GM18517 (cell line): ENCODE data around the gene YBX1.

Experiments used
- ATAC-seq: cut with Tn5 transposase; IDR thresholded peaks from one replicate; pipeline ENCODE4 v1.9.1; 2021; ENCODE audit warnings: mild to moderate bottlenecking, moderate library complexity; ENCODE audit not compliant: unreplicated experiment

YBX1 gene

GRCh38 chr1:42734201-42735035 lies 52.2 kb downstream of the YBX1 start:
- ATAC-seq = no peak

GRCh38 chr1:42735056-42735455 lies 52.8 kb downstream of the YBX1 start:
- no peak for ATAC-seq

DNA sequence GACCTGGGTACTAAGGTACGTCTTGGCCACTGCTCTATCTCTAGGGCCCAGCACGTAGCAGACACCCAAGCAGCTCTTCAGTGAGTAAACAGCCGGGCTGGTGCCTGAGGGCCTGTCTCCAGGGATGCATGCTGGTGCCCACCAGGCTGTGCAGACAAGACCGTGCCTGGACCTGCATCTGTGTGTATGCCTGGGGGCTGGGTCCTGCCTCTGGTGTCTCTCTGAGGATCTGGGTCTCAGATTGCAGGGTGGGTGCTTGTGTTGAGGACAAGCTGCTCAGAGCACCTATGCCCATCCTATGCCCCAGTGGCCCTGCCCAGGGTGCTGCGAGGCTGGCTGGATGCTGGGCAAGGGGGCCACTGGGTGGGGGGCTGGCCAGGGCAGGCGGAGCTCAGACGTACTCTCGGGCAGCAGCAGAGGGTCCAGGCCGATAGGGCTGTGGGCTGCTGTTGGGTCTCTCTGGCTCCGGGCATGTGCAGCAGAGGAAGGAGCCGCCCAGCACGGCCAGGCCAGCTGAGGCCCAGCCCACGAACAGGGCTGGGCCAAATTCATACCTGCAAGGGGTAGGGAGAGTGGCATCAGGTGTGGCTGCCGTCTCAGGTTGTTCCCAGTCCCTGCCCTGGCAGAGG lies 53.4 kb downstream of the YBX1 start:
- no peak for ATAC-seq

DNA sequence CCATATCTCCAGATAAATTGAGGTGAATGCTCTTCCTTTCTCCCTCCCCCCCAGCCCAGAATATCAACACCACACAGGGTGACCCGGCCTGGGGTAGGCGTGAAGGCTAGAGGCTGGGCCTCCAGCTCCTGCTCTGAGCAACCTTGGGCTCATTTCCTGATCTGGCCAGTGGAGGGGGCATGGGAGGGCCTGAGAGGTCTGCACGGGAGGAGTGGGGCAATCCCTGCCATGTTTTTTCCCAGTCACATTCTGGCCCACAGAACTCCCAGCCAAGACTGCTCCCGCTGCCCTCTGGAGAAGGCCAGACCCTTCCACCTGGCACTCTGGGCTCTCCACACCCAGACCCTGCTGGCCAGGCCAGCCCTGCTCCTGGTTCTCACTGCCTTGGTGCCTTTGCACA lies 53.9 kb downstream of the YBX1 start:
- ATAC-seq = no peak

GRCh38 chr1:42736571-42737200 lies 54.5 kb downstream of the YBX1 start:
- no peak for ATAC-seq

DNA sequence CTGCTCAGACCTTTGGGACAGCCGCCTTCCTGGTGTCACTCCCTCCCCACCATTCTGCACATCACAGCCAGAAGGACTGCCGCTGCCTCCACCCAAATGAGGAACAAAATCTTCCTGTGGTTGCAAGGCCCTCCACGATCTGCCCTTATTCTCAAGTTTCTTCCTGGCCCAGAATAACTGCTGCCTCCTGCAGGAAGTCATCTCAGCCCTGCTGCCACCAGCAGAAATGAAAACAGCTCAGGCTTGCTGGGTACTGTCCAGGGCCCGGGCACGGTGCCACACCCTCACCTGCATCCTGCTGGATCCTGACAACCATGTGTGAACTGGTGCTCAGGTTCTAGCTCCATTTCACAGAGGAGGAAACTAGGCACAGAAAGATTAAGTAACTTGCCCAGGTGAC lies 55.0 kb downstream of the YBX1 start:
- no peak for ATAC-seq

GRCh38 chr1:42737986-42738677 lies 55.9 kb downstream of the YBX1 start:
- no peak for ATAC-seq

DNA sequence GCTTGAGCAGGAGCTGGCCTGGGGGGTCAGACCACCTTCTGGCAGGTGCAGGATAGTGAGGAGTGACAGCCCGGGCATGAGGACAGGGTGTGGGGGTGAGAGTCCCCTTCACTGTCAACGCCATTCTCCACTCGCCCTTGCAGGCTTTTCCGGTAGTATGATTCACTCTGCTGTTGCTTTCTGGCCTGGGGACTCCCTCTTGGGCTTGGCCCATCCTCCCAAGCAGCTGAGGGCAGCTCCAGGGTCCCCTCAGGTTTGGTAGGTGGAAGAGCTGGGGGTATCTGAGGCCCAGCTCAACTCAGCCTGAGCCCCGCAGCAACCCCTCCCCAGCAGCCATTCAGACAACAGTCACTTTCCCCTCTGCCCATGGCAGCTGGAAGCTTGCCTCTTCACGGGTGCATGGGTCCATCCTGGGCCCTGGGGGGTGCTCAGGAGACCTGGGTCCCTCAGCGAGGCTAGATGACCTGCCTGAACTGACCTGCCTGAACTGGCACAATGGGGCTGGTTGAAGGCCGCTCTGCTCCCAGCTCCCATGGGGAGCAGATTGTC lies 56.5 kb downstream of the YBX1 start:
- no peak for ATAC-seq

GRCh38 chr1:42739753-42740700 lies 57.8 kb downstream of the YBX1 start, which contains the start of gene CLDN19:
Gene CLDN19, minus strand, starts transcription at chr1:42740236. Its CDS starts 173 bp downstream, at chr1:42740063.
- no peak for ATAC-seq

DNA sequence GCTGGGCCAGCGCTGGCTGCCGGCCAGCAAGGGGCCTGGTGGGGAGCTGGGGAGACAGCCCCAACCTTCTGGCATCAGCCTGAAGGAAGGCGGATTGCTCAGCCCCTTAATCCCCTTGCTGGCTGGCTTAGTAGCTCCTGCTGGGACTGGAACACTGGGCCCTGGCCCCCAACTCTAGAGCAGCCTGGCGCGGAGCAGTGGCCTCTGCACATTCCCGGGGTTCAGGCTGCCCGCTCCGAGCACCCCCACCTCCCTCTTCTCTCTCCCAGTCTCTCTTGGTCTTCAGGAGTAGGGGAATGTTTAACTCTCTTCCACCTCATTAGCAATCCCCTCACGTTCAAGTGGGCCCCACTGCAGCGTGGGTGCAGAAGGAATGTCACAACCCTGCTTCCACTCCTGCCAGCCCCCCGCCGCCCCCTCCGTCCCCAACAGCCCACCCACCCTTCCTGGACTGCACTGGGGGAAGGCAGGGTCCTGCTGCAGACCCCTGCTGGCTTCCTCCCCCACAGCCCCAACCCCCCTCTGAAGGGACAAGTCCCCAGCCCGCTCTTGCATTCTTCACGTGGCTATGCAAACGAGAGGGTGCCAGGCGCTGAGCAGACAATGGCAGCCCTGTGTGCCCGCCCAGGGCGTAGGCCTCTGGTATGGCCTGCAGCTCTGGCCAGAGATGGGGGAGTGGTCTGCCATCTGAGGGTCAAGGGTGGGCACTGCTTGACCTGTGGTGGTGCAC lies 58.8 kb downstream of the YBX1 start:
- ATAC-seq = no peak

- ATAC-seq = no peak
Measured at GRCh38 chr1:42741706-42742105, 59.5 kb downstream of the YBX1 start.

DNA sequence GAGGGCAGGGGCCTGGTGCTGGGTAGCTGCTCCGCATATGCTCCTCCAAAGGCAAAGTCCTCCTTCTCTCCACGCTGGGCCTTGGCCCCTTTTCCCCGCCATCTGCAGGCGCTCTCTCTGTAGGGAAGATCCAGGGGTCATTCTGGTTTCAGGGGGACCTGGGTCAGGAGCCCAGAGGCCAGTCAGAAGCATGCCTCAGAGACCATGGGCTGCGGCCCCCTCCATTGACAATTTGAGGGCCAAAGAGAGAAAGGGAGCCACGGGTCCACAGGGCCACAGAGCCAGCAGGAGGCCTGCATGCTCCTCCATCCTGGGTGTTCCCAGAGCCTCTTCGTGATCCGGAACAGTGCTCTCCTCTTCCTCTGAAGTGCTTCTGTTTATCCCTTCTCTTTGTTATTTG lies 59.9 kb downstream of the YBX1 start:
- ATAC-seq = no peak

GRCh38 chr1:42742617-42743316 lies 60.5 kb downstream of the YBX1 start:
- no peak for ATAC-seq

DNA sequence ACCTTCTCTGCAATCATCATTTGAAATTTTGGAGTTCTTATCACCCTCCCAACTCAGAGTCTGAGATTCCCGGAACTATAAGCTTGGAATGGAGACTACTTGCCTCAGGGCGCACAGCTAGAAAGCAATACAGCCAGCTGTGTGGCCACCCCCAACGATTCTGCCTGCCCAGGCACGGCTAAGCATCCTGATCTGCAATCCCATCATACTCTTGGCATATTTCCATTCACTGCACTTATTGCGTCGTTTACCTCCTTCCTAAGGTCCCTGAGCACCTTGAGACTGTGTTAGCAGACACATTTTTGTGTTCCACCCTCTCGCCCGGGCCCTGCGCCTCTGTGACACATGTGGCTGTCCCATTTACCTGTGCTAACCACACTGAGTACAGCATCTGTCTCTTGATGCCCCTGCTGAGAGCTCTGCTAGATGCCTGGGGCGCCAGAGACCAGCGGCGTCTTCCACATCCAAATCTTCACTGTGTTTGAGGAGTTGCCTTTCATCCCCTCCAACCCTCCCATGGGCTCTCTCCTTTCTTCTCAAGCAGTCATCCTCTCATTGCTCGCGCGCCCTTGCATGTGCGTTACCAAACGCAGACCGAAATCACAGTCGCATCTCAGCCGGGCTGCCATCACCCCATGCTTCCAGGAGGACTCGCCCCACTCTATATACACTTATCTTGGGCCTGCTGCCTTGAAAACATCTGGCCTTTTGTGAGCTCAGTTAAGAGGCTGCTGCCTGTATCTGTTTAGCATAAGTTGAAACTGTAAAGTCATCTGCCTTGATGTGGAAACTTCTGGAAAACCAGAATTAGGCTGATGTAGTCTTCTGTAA lies 61.3 kb downstream of the YBX1 start:
- no peak for ATAC-seq

DNA sequence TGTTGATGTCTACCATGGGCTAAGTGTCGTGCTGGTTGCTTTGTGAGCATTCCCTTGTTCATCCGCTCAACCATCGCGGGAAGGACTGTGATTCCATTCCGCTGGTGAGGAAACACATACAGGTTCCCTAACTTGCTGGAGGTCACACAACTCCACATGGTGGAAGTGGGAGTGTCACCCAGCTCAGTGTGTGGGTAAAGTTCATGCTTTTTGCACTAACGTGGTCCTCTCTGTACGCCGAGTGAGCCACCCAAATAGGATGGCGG lies 61.9 kb downstream of the YBX1 start:
- ATAC-seq = no peak

DNA sequence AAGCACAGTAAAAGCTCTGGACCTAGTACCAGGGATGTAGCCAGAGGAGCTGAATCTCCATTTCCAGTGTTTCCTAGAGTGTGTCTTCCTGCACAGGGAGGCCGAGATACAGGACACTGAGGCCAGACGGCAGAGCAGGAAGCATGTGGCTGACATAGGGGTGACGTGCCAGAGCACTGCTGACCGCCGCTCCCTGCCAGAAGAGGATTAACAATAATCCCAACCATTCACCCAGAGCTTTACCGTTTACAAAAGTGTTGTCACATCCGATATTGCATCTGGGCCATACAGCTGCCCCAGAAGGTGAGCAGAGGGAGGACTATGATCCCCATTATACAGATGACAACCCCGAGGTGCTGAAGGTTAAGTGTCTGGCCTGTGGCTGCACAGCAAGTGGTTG lies 63.6 kb downstream of the YBX1 start:
- no peak for ATAC-seq

DNA sequence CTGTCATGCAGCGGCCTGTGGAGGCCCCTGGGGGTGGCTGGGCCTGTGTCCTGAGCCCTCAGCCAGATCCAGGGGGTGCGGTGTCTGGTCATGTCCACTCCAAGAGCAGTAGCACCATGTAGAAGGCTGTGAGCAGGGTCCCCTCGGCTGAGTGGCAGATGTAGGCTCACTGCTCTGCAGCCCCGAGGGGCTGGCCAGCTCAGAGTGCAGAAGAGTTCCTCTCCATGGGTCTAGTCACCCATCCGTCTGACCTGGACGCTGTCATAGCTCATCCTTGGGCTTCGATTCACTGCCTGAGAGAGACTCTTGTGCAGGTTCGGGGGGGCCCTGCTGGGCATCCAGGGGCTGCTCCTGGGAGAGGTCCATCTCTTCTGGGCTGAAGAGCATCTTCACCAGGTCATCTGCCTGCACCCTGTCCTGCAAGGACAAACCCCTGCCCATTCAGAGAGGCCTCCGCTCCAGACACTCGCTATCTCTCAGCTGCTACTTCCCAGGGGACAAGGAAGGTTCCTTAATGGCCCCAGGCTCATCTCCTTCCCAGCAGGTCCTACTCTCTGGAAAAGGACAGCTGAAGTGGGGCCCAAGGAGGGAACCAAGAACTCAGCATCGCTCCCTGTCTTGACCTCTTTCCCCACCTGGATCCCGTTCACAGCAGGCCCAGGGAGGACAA lies 64.4 kb downstream of the YBX1 start:
- ATAC-seq = no peak

DNA sequence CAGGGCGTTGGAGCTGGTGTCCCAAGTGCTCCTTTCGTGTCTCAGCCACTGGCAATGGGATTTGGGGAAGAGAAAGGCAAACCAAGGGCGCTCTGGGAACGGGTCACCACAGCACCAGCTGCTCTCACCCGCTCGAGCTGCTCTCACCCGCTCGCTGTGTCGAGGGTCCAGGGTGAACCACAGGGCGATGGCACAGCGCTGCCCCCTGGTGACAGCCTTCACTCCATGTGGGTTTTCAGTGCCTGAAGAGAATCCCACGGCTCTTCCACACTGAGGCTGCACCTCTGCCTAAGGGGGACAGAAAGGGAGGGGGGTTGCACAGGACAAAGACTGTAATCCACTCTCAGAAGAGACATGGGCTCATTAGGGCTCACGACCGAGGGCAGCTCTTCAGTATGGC lies 64.9 kb downstream of the YBX1 start:
- no peak for ATAC-seq
